Liver (tissue), 9 donors: ENCODE data around the gene TMEM151B. TPM values are rescaled to one million over a fixed set of nuclear protein-coding genes. Genes with fewer than 3 reads are reported as not detected.
A peak's percentile ranks its signal among the peaks of the same experiment; 100 is the strongest.

Source experiments
- DNase-seq: peaks from one replicate; pipeline ENCODE4 v3.0.0-alpha.2; 2017; ENCODE audit warnings: low spot score
- H3K27ac ChIP-seq, 2 donors: one replicate each; pipeline ENCODE4 v1.7.0; 2013; ENCODE audit warnings: inconsistent platforms in 2 of 2, low read length in 2 of 2, control low read depth in 1 of 2, low read depth in 1 of 2, mild to moderate bottlenecking in 1 of 2
- H3K27me3 ChIP-seq, 4 donors: one replicate each; pipeline versions ENCODE4 v1.6.1 to v1.7.0; 2013; ENCODE audit warnings: low read length in 3 of 4, inconsistent platforms in 1 of 4, mild to moderate bottlenecking in 1 of 4, moderate library complexity in 1 of 4; ENCODE audit not compliant: control insufficient read depth in 4 of 4, insufficient read depth in 4 of 4
- H3K36me3 ChIP-seq, 4 donors: one replicate each; pipeline versions ENCODE4 v1.6.1 to v1.7.0; 2013; ENCODE audit warnings: low read length in 3 of 4, mild to moderate bottlenecking in 3 of 4, low read depth in 1 of 4, moderate library complexity in 1 of 4; ENCODE audit not compliant: control insufficient read depth in 4 of 4, insufficient read depth in 3 of 4
- H3K4me1 ChIP-seq, 4 donors: one replicate each; pipeline versions ENCODE4 v1.6.1 to v1.7.0; 2013; ENCODE audit warnings: low read length in 3 of 4, mild to moderate bottlenecking in 3 of 4, moderate library complexity in 1 of 4; ENCODE audit not compliant: control insufficient read depth in 4 of 4, insufficient read depth in 4 of 4
- H3K4me3 ChIP-seq, 3 donors: one replicate each; pipeline versions ENCODE4 v1.6.1 to v1.7.0; 2013; ENCODE audit warnings: low read length in 3 of 3, control low read depth in 1 of 3, low read depth in 1 of 3, mild to moderate bottlenecking in 1 of 3
- H3K9ac ChIP-seq, 2 donors: one replicate each; pipeline ENCODE4 v1.7.0; 2013; ENCODE audit warnings: low read length in 2 of 2, mild to moderate bottlenecking in 2 of 2, moderate library complexity in 2 of 2, control low read depth in 1 of 2, low read depth in 1 of 2
- H3K9me3 ChIP-seq, 4 donors: one replicate each; pipeline versions ENCODE4 v1.6.1 to v1.7.0; 2013; ENCODE audit warnings: low read length in 3 of 4; ENCODE audit not compliant: control insufficient read depth in 4 of 4
- ATF3 ChIP-seq: IDR thresholded peaks from 2 replicates; pipeline ENCODE4 v1.6.1; 2016; ENCODE audit warnings: antibody characterized with exemption
- CTCF ChIP-seq: fragments of 150-350 bp; IDR thresholded peaks from 2 replicates; pipeline ENCODE4 v1.5.1; 2017; ENCODE audit warnings: improper control_type of control experiment, low read depth, low read length; ENCODE audit not compliant: missing input control
- EGR1 ChIP-seq, 2 donors: IDR thresholded peaks; 2 replicates each; pipeline ENCODE4 v1.6.1; 2016 to 2018; ENCODE audit warnings: antibody characterized with exemption in 2 of 2, low read depth in 2 of 2
- FOXA1 ChIP-seq: IDR thresholded peaks from 2 replicates; pipeline ENCODE4 v1.6.1; 2016; ENCODE audit warnings: antibody characterized with exemption
- FOXA2 ChIP-seq: IDR thresholded peaks from 2 replicates; pipeline ENCODE4 v1.6.1; 2016; ENCODE audit warnings: antibody characterized with exemption
- GABPA ChIP-seq, 2 donors: IDR thresholded peaks in 1 of 2; conservative IDR thresholded peaks in 1 of 2; 2 replicates each; pipeline ENCODE4 v1.6.1; 2016; ENCODE audit warnings: antibody characterized with exemption in 2 of 2, mild to moderate bottlenecking in 1 of 2, moderate library complexity in 1 of 2
- HNF4A ChIP-seq, 2 donors: conservative IDR thresholded peaks; 2 replicates each; pipeline ENCODE4 v1.6.1; 2016; ENCODE audit warnings: antibody characterized with exemption in 2 of 2, mild to moderate bottlenecking in 2 of 2
- HNF4G ChIP-seq: IDR thresholded peaks from 2 replicates; pipeline ENCODE4 v1.6.1; 2016; ENCODE audit warnings: antibody characterized with exemption
- JUND ChIP-seq, 2 donors: IDR thresholded peaks; 2 replicates each; pipeline ENCODE4 v1.6.1; 2016; ENCODE audit warnings: antibody characterized with exemption in 2 of 2
- MAX ChIP-seq: IDR thresholded peaks from 2 replicates; pipeline ENCODE4 v1.6.1; 2016; ENCODE audit warnings: antibody characterized with exemption
- NR2F2 ChIP-seq: IDR thresholded peaks from 2 replicates; pipeline ENCODE4 v1.6.1; 2016; ENCODE audit warnings: antibody characterized with exemption
- RAD21 ChIP-seq, 2 donors: IDR thresholded peaks; 2 replicates each; pipeline ENCODE4 v1.6.1; 2016; ENCODE audit warnings: antibody characterized with exemption in 2 of 2, mild to moderate bottlenecking in 2 of 2
- REST ChIP-seq: IDR thresholded peaks from 2 replicates; pipeline ENCODE4 v1.6.1; 2016; ENCODE audit warnings: antibody characterized with exemption, mild to moderate bottlenecking
- RXRA ChIP-seq, 2 donors: IDR thresholded peaks; 2 replicates each; pipeline ENCODE4 v1.6.1; 2017 to 2018; ENCODE audit warnings: antibody characterized with exemption in 2 of 2, mild to moderate bottlenecking in 1 of 2
- SP1 ChIP-seq: IDR thresholded peaks from 2 replicates; pipeline ENCODE4 v1.6.1; 2018; ENCODE audit warnings: antibody characterized with exemption, mild to moderate bottlenecking
- TAF1 ChIP-seq: conservative IDR thresholded peaks from 2 replicates; pipeline ENCODE4 v1.6.1; 2016; ENCODE audit warnings: antibody characterized with exemption, mild to moderate bottlenecking
- YY1 ChIP-seq: IDR thresholded peaks from 2 replicates; pipeline ENCODE4 v1.6.1; 2016; ENCODE audit warnings: antibody characterized with exemption, mild to moderate bottlenecking
- ZBTB33 ChIP-seq: IDR thresholded peaks from 2 replicates; pipeline ENCODE4 v1.6.1; 2016; ENCODE audit warnings: antibody characterized with exemption
- WGBS: extraction: QIAGEN DNeasy Blood & Tissue Kit; methylation state at CpG from one replicate; pipeline ENCODE4 v1.1.7; 2013; 5-methylcytosine and 5-hydroxymethylcytosine counted together
- polyA plus RNA-seq, 2 donors: library from polyadenylated mRNA; stranded (reverse) in 1 of 2; unstranded in 1 of 2; fragments of 200-250 nt in 1 of 2; fragments of >200 nt in 1 of 2; fragmentation: Nextera tagmentation in 1 of 2; extraction: Ambion mirVana in 1 of 2; gene quantifications; one replicate each; pipeline versions ENCODE4 v1.2.1 to v1.2.3, GENCODE V29; 2013 to 2015
- total RNA-seq, 2 donors: library from RNA; depleted of rRNA; stranded (reverse); fragments of >200 nt; gene quantifications; one replicate each; pipeline ENCODE4 v1.2.3, GENCODE V29; 2014
- donor health status: healthy.
- donor health status: healthy.
- donor health status: healthy.
- donor health status: healthy.
- donor health status: healthy.

TMEM151B gene
- total and polyA plus RNA-seq, 4 donors: not detected

- TF ChIP-seq REST (peak; percentile 48), YY1 (peak; percentile 44), HNF4G (no peak), RAD21 (IDR thresholded peaks at IDR 0.05) (peak; percentile 80 to 88), GABPA (IDR thresholded peaks at IDR 0.05 in 1 of 2, conservative IDR thresholded peaks at IDR 0.05 in 1 of 2) (no peak), ATF3 (no peak), FOXA1 (peak; percentile 32), TAF1 (no peak), NR2F2 (peak; percentile 40), RXRA (IDR thresholded peaks at IDR 0.05) (peak; percentile 41 to 61), MAX (peak; percentile 63), HNF4A (conservative IDR thresholded peaks at IDR 0.05) (peak; percentile 39 to 45)
Observed at GRCh38 chr6:44221291-44221960, 48.8 kb upstream of the TMEM151B start (continued).

- 45% methylated on average over 2 of the region's 2 CpGs for WGBS
- H3K4me3 ChIP-seq: no peak overlapping the region
- no peaks in the 10 kb centered on the region for H3K27me3 ChIP-seq
- no peak for TF ChIP-seq HNF4A (conservative IDR thresholded peaks at IDR 0.05)
- TF ChIP-seq MAX: no peak
- TF ChIP-seq RXRA (IDR thresholded peaks at IDR 0.05): no peak
- TF ChIP-seq NR2F2: no peak
- TF ChIP-seq EGR1 (IDR thresholded peaks at IDR 0.05; ENCODE audit: low read depth in 2 of 2): no peak
- TF ChIP-seq CTCF: no peak
- no peak for TF ChIP-seq HNF4G
- no peak for TF ChIP-seq JUND (IDR thresholded peaks at IDR 0.05)
- TF ChIP-seq FOXA1: no peak
- no peak for TF ChIP-seq ATF3
- TF ChIP-seq YY1: no peak
- TF ChIP-seq TAF1: no peak
- TF ChIP-seq FOXA2: no peak
- no peak for TF ChIP-seq SP1
- TF ChIP-seq RAD21 (IDR thresholded peaks at IDR 0.05): no peak
- no peak for TF ChIP-seq REST
- no peak for TF ChIP-seq ZBTB33
- no peak for TF ChIP-seq GABPA (IDR thresholded peaks at IDR 0.05 in 1 of 2, conservative IDR thresholded peaks at IDR 0.05 in 1 of 2)
- DNase-seq: no peak
- peak overlapping the region; percentile 26 to 42 for H3K9ac ChIP-seq
- no peaks in the 10 kb centered on the region for H3K36me3 ChIP-seq
- peak overlapping the region; percentile 89 to 95 for H3K27ac ChIP-seq
- peaks cover 50 to 90% (median 72%) of the 10 kb centered on the region in 4 donors for H3K4me1 ChIP-seq
- H3K9me3 ChIP-seq: no peaks in the 10 kb centered on the region
Observed at GRCh38 chr6:44221961-44222335, 48.3 kb upstream of the TMEM151B start.
